Measurements from ENCODE around the gene CCDC179.

The CCDC179 gene

GRCh38 chr11:22807855-22808570 is 52.3 kb downstream of the CCDC179 start:
- peak; percentile 6 for DNase-seq

- no peak for DNase-seq
Measured at GRCh38 chr11:22807391-22807790, 52.9 kb downstream of the CCDC179 start.

GRCh38 chr11:22802861-22803260 is 57.4 kb downstream of the CCDC179 start:
- DNase-seq: no peak

- no peak for DNase-seq
Measured at GRCh38 chr11:22800482-22800881, 59.8 kb downstream of the CCDC179 start.

- DNase-seq: no peak
Measured at GRCh38 chr11:22798901-22799300, 61.4 kb downstream of the CCDC179 start.

- no peak for DNase-seq
Measured at GRCh38 chr11:22797047-22797446, 63.2 kb downstream of the CCDC179 start.
